ENCODE measurements around the gene P2RX4. TPM values are rescaled to one million over a fixed set of nuclear protein-coding genes. Genes with fewer than 3 reads are reported as not detected.
"Not testable (repeated sequence)": the region's sequence is repeated elsewhere in the genome, so short reads cannot be mapped to it uniquely, and the experiment has no call there.

Gene P2RX4
- polyA plus RNA-seq, 1 donor from 2014 or later, result 27.5 TPM

- Mint-ChIP-seq H3K9me3 (peaks cover 0 to 3% (median 2%) of the 10 kb centered on the region in 3 donors), H3K27ac (no peak overlapping the region), H3K36me3 (peaks cover 17% of the 10 kb centered on the region), H3K4me1 (peaks cover 3 to 10% (median 5%) of the 10 kb centered on the region in 3 donors), H3K27me3 (no peaks in the 10 kb centered on the region), H3K4me3 (no peak overlapping the region)
These were observed 45.5 kb downstream of the P2RX4 start for GRCh38 chr12:121255433-121255832.

DNA sequence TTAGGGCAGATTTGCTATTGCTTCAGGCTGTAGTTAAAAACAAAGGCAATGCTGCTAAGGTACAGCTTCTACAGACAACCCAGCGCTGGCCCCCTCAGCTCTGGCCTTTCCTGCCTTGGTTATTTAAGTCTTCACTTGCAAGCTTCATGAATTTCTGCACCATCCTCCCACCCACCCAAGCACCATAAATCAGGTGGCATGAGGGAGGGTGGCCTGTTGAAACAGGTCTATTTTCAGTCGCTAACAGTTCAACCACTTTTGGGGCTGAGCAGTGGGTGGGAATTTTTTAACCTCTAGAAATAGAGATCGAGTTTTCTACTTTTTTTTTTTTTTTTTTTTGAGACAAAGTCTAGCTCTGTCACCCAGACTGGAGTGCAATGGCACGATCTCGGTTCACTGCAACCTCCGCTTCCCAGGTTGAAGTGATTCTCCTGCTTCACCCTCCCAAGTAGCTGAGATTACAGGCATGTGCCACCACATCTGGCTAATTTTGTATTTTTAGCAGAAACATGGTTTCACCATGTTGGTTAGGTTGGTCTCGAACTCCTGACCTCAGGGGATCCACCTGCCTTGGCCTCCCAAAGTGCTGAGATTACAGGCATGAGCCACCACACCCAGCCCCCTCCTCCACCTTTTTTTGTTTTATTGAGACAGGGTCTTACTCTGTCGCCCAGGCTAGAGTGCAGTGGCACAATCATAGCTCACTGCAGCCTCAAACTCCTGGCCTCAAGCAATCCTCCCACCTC is 47.9 kb downstream of the P2RX4 start:
- Mint-ChIP-seq H3K27ac (peak overlapping the region in 1 of 3 donors; percentile 81), H3K36me3 (peaks cover 14% of the 10 kb centered on the region)

DNA sequence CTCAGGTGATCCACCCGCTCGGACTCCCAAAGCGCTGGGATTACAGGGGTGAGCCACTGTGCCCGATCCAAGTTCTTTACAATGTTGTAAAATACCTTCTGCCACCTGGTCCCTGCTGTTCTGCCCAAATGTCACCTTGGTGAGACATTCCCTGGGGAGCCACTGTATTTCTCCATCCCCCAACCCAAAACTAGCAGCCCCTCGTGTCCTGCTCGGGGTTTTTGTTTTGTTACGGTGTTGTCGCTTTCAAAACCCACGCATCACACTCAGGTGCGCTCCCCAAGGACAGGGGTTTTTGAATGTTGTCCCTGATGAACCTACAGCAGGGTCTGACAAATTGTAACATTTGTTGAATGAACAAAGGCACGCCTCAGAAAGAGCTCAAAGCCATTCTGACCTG is 49.1 kb downstream of the P2RX4 start:
- H3K4me1 Mint-ChIP-seq, result peaks cover 0 to 5% (median 3%) of the 10 kb centered on the region in 3 donors
- no peaks in the 10 kb centered on the region for H3K9me3 Mint-ChIP-seq
- peak overlapping the region in 1 of 4 donors; percentile 46 for H3K4me3 Mint-ChIP-seq
- H3K36me3 Mint-ChIP-seq, result peaks cover 7% of the 10 kb centered on the region
- no peak overlapping the region for H3K27ac Mint-ChIP-seq
- no peaks in the 10 kb centered on the region for H3K27me3 Mint-ChIP-seq

More for the DNA sequence above, 47.9 kb downstream of the P2RX4 start:
- Mint-ChIP-seq H3K4me1 (peaks cover 0 to 10% (median 5%) of the 10 kb centered on the region in 3 donors), H3K4me3 (peak overlapping the region in 1 of 4 donors; percentile 9)
- not testable (repeated sequence) for H3K27me3 Mint-ChIP-seq, H3K9me3 Mint-ChIP-seq

DNA sequence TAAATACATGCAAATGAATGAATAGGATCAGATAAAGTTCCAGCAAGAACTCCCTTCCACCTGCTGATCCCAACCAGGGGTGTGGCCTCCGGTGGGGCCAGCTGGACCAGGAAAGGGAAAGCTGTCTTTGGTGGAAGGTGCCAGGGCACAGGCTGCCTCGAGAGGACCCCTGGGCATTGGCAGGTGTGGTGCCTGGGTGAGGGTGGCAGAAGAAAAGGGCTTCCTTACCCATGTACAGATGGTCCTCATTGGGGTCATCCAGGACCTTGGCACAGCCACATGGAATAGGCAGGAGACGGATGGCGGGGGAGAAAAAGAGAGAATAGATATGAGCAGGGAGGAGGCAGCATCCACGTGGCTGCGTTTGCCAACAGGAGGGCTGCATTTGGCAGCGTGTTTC is 50.2 kb downstream of the P2RX4 start:
- no peak overlapping the region for H3K4me3 Mint-ChIP-seq
- no peak overlapping the region for H3K27ac Mint-ChIP-seq
- no peaks in the 10 kb centered on the region for H3K27me3 Mint-ChIP-seq
- peaks cover 0 to 6% (median 3%) of the 10 kb centered on the region in 3 donors for H3K4me1 Mint-ChIP-seq
- H3K9me3 Mint-ChIP-seq, result no peaks in the 10 kb centered on the region
- peaks cover 9% of the 10 kb centered on the region for H3K36me3 Mint-ChIP-seq

GRCh38 chr12:121261398-121261797 is 51.5 kb downstream of the P2RX4 start:
- Mint-ChIP-seq H3K27ac (peak overlapping the region in 1 of 3 donors; percentile 56), H3K4me1 (peaks cover 0 to 7% (median 3%) of the 10 kb centered on the region in 3 donors), H3K4me3 (no peak overlapping the region), H3K27me3 (no peaks in the 10 kb centered on the region), H3K36me3 (peaks cover 11% of the 10 kb centered on the region), H3K9me3 (no peaks in the 10 kb centered on the region)

DNA sequence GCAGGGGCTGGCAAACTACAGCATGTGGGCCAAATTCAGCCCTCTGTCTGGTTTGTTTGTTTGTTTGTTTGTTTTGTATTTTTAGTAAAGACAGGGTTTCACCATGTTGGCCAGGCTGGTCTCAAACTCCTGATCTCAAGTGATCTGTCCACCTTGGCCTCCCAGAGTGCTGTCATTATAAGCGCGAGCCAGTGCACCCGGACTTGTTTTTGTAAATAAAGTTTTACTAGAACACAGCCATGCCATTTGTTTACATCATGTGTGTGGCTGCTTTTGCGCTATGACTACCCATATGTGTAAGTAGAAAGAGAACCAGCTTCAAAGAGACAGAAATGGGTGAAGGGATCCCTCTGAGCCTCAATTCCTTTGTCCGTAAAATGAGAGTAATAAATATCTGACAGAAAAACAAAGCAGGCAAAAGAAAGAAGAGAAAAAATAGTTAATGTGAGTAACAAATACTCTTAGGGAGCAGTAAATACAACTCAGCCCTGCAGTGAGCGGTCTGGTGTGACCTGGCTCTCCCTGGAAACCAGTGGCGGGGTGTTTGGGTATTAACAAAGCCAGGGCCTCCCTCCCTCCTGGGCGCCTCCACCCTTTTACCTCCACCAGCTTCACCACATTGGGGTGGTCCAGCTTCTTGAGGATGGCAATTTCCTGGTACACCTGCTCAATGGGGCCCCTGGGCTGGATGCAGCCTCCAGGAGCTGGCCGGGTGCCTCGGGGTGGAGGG is 53.4 kb downstream of the P2RX4 start:
- Mint-ChIP-seq H3K36me3 (peaks cover 9% of the 10 kb centered on the region), H3K9me3 (no peaks in the 10 kb centered on the region), H3K4me3 (no peak overlapping the region), H3K27me3 (no peaks in the 10 kb centered on the region), H3K4me1 (peaks cover 0 to 4% (median 1%) of the 10 kb centered on the region in 3 donors), H3K27ac (no peak overlapping the region)

DNA sequence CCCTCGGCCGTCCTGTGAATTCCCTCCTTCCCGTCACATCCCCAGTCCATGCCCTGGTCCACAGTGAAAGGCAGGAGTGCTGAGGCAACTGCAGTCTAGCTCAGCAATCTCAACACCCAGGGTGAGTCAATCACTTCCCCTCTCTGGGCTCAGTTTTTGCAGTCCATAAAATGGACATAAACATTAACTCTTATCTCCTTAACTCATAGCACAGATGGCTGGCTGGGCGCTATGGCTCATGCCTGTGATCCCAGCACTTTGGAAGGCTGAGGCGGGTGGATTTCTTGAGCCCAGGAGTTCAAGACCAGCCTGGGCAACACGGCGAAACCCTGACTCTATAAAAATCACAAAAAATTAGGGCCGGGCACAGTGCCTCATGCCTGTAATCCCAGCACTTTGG is 54.2 kb downstream of the P2RX4 start:
- Mint-ChIP-seq H3K9me3 (no peaks in the 10 kb centered on the region), H3K4me3 (no peak overlapping the region), H3K4me1 (peaks cover 0 to 2% (median 0%) of the 10 kb centered on the region in 3 donors), H3K27me3 (no peaks in the 10 kb centered on the region), H3K36me3 (peaks cover 7% of the 10 kb centered on the region), H3K27ac (no peak overlapping the region)

- Mint-ChIP-seq H3K4me3 (peak overlapping the region in 1 of 4 donors; percentile 29), H3K4me1 (peaks cover 0 to 2% (median 0%) of the 10 kb centered on the region in 3 donors), H3K9me3 (no peaks in the 10 kb centered on the region), H3K27me3 (no peaks in the 10 kb centered on the region), H3K27ac (no peak overlapping the region), H3K36me3 (peaks cover 7% of the 10 kb centered on the region)
These were observed 55.1 kb downstream of the P2RX4 start for GRCh38 chr12:121264951-121265515.

GRCh38 chr12:121267822-121268221 is 57.9 kb downstream of the P2RX4 start:
- Mint-ChIP-seq H3K4me1 (peaks cover 0 to 2% (median 0%) of the 10 kb centered on the region in 3 donors), H3K36me3 (peaks cover 9% of the 10 kb centered on the region), H3K27ac (no peak overlapping the region), H3K9me3 (no peaks in the 10 kb centered on the region), H3K27me3 (no peaks in the 10 kb centered on the region), H3K4me3 (no peak overlapping the region)

GRCh38 chr12:121273364-121273896 is 63.5 kb downstream of the P2RX4 start:
- Mint-ChIP-seq H3K27me3 (no peaks in the 10 kb centered on the region), H3K27ac (no peak overlapping the region), H3K36me3 (peaks cover 6% of the 10 kb centered on the region), H3K4me3 (no peak overlapping the region), H3K9me3 (no peaks in the 10 kb centered on the region), H3K4me1 (peaks cover 6 to 9% (median 8%) of the 10 kb centered on the region in 3 donors)

- H3K4me3 Mint-ChIP-seq, result no peak overlapping the region
- peaks cover 6 to 9% (median 8%) of the 10 kb centered on the region in 3 donors for H3K4me1 Mint-ChIP-seq
- H3K36me3 Mint-ChIP-seq, result peaks cover 10% of the 10 kb centered on the region
- H3K9me3 Mint-ChIP-seq, result no peaks in the 10 kb centered on the region
- peak overlapping the region in 1 of 3 donors; percentile 10 for H3K27ac Mint-ChIP-seq
- H3K27me3 Mint-ChIP-seq, result no peaks in the 10 kb centered on the region
These were observed 64.3 kb downstream of the P2RX4 start for GRCh38 chr12:121274036-121274763.

- peak overlapping the region in 2 of 3 donors; percentile 36 to 46 for H3K27ac Mint-ChIP-seq
- no peaks in the 10 kb centered on the region for H3K27me3 Mint-ChIP-seq
- H3K9me3 Mint-ChIP-seq, result no peaks in the 10 kb centered on the region
- peaks cover 6 to 9% (median 8%) of the 10 kb centered on the region in 3 donors for H3K4me1 Mint-ChIP-seq
- H3K4me3 Mint-ChIP-seq, result no peak overlapping the region
- peaks cover 12% of the 10 kb centered on the region for H3K36me3 Mint-ChIP-seq
These were observed 67.4 kb downstream of the P2RX4 start for GRCh38 chr12:121277374-121277759.

- Mint-ChIP-seq H3K4me3 (no peak overlapping the region), H3K27me3 (no peaks in the 10 kb centered on the region), H3K36me3 (peaks cover 7% of the 10 kb centered on the region), H3K9me3 (no peaks in the 10 kb centered on the region), H3K4me1 (peaks cover 6 to 9% (median 8%) of the 10 kb centered on the region in 3 donors), H3K27ac (peak overlapping the region in 1 of 3 donors; percentile 82)
These were observed 68.5 kb downstream of the P2RX4 start for GRCh38 chr12:121278169-121279070.

GRCh38 chr12:121279071-121279375 is 69.1 kb downstream of the P2RX4 start:
- Mint-ChIP-seq H3K27me3 (no peaks in the 10 kb centered on the region), H3K27ac (peak overlapping the region in 1 of 3 donors; percentile 82), H3K36me3 (peaks cover 7% of the 10 kb centered on the region), H3K4me1 (peaks cover 6 to 9% (median 8%) of the 10 kb centered on the region in 3 donors), H3K9me3 (no peaks in the 10 kb centered on the region), H3K4me3 (no peak overlapping the region)

Measured in IgD-negative memory B cell (primary cell).